Endodermal cell (in vitro differentiated cells): ENCODE measurements around the gene TDRD9. TPM values are rescaled to one million over a fixed set of nuclear protein-coding genes. Genes with fewer than 3 reads are reported as not detected.

ENCODE experiments used
- DNase-seq: peaks from one replicate; pipeline ENCODE4 v3.0.0-alpha.2; 2017
- H3K27ac ChIP-seq: 2 replicates; pipeline ENCODE4 v1.5.1; 2013; ENCODE audit warnings: mild to moderate bottlenecking, low read depth, low read length, moderate library complexity
- H3K27me3 ChIP-seq: 2 replicates; pipeline ENCODE4 v1.6.1; 2013; ENCODE audit warnings: mild to moderate bottlenecking, low read length, moderate library complexity; ENCODE audit not compliant: insufficient read depth, control insufficient read depth, poor library complexity, severe bottlenecking
- H3K36me3 ChIP-seq: 2 replicates; pipeline ENCODE4 v1.7.0; 2013; ENCODE audit warnings: mild to moderate bottlenecking, low read length, moderate library complexity; ENCODE audit not compliant: control insufficient read depth, insufficient read depth
- H3K4me1 ChIP-seq: one replicate; pipeline ENCODE4 v1.7.0; 2013; ENCODE audit warnings: low read length; ENCODE audit not compliant: control insufficient read depth, insufficient read depth
- H3K4me3 ChIP-seq: 2 replicates; pipeline ENCODE4 v1.5.1; 2013; ENCODE audit warnings: mild to moderate bottlenecking, low read length, moderate library complexity
- H3K9ac ChIP-seq: 2 replicates; pipeline ENCODE4 v1.6.1; 2013; ENCODE audit warnings: mild to moderate bottlenecking, low read length, moderate library complexity; ENCODE audit not compliant: poor library complexity, severe bottlenecking; ENCODE audit errors: extremely low read depth
- H3K9me3 ChIP-seq: 2 replicates; pipeline ENCODE4 v1.6.1; 2013; ENCODE audit warnings: mild to moderate bottlenecking, low read length, moderate library complexity; ENCODE audit not compliant: control insufficient read depth
- H3K27ac Mint-ChIP-seq: 2 replicates; pipeline ENCODE4 v1.8.0; 2020; ENCODE audit warnings: mixed read lengths
- H3K27me3 Mint-ChIP-seq: 2 replicates; pipeline ENCODE4 v1.8.0; 2021; ENCODE audit warnings: mild to moderate bottlenecking, mixed read lengths; ENCODE audit not compliant: insufficient read depth
- H3K36me3 Mint-ChIP-seq: 2 replicates; pipeline ENCODE4 v1.8.0; 2020; ENCODE audit warnings: low read depth, mixed read lengths
- H3K4me1 Mint-ChIP-seq: 2 replicates; pipeline ENCODE4 v1.8.0; 2020; ENCODE audit warnings: mixed read lengths
- H3K4me3 Mint-ChIP-seq: 2 replicates; pipeline ENCODE4 v1.8.0; 2020; ENCODE audit warnings: mild to moderate bottlenecking, moderate library complexity, mixed read lengths
- H3K9me3 Mint-ChIP-seq: 2 replicates; pipeline ENCODE4 v1.8.0; 2020; ENCODE audit warnings: mild to moderate bottlenecking, mixed read lengths
- WGBS, 2 experiments: methylation state at CpG; one replicate each; pipeline versions ENCODE4 v1.1.5 to v1.1.7; 2013; ENCODE audit warnings: missing lambda C conversion rate in 2 of 2, mixed read lengths in 1 of 2; ENCODE audit not compliant: insufficient coverage in 1 of 2, insufficient read length in 1 of 2; 5-methylcytosine and 5-hydroxymethylcytosine counted together
- total RNA-seq, 2 donors: library from RNA; stranded (reverse); fragmentation: NEBNext Ultra II Directional in 1 of 2; extraction: Animal tissue kit (Norgen Biotek cat#: 25700) in 1 of 2; gene quantifications; 2 replicates in 1 of 2; 3 replicates in 1 of 2; pipeline ENCODE4 v1.2.1, GENCODE V29; 2021
- TF ChIP-seq, protein P1 (sequence below): fragments of 200-600 bp; sonication (generic); conservative IDR thresholded peaks from 2 replicates; pipeline ENCODE4 v1.5.0; 2021; ENCODE audit warnings: antibody characterized with exemption, mild to moderate bottlenecking

TDRD9 gene
- total RNA-seq, 2 donors from 2014 or later, result not detected

DNA sequence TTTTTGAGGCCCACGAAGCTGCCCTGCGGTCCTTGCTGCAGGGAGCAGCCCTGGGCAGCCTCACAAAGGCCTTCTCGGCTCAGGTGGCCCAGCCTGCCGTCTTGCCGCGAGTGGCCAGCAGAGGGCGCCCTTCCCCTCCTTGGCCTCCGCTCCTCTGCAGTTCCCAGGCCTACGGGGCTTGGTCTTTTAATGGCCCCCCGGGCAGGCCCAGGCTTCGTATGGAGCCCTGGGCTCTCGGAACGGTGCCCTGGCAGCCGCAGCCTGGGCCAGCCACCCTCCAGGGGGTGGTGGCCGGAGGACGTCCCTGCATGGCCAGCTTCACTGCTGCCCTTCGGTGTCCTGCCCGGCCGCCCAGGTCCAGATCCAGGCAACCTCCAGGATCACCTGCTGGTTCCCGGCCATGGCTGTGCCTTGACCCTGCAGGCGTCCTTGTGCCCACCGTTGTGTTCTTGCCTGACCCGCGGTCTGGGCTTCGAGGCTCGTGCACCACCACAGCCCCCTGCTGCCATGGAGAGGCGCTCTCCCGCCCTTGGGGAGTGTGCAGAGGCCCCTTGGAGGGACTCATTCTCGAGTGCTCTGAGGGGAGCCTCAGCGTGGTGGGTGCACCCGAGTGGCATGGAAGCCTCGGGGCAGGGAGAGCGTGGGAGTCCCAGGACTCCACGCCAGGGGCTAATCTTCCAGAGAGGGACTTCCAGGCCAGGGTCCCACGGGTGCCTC is 166.6 kb downstream of the TDRD9 start:
- Histone ChIP-seq H3K4me1 (no peaks in the 10 kb centered on the region), H3K36me3 (no peaks in the 10 kb centered on the region), H3K4me3 (no peak overlapping the region), H3K27ac (no peak overlapping the region), H3K9me3 (no peaks in the 10 kb centered on the region), H3K27me3 (no peaks in the 10 kb centered on the region), H3K9ac (no peak overlapping the region)
- no peaks in the 10 kb centered on the region for H3K9me3 Mint-ChIP-seq
- no peak overlapping the region for H3K4me3 Mint-ChIP-seq
- peaks cover 3% of the 10 kb centered on the region for H3K27me3 Mint-ChIP-seq
- TF ChIP-seq, protein P1, sequence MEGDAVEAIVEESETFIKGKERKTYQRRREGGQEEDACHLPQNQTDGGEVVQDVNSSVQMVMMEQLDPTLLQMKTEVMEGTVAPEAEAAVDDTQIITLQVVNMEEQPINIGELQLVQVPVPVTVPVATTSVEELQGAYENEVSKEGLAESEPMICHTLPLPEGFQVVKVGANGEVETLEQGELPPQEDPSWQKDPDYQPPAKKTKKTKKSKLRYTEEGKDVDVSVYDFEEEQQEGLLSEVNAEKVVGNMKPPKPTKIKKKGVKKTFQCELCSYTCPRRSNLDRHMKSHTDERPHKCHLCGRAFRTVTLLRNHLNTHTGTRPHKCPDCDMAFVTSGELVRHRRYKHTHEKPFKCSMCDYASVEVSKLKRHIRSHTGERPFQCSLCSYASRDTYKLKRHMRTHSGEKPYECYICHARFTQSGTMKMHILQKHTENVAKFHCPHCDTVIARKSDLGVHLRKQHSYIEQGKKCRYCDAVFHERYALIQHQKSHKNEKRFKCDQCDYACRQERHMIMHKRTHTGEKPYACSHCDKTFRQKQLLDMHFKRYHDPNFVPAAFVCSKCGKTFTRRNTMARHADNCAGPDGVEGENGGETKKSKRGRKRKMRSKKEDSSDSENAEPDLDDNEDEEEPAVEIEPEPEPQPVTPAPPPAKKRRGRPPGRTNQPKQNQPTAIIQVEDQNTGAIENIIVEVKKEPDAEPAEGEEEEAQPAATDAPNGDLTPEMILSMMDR, result peak; percentile 98
- peaks cover 5% of the 10 kb centered on the region for H3K4me1 Mint-ChIP-seq
- H3K27ac Mint-ChIP-seq, result peak overlapping the region; percentile 55
- peak; percentile 97 for DNase-seq
- WGBS, 2 experiments, result 61 to 63% methylated on average over 24 to 35 of the region's 35 CpGs
- no peaks in the 10 kb centered on the region for H3K36me3 Mint-ChIP-seq

DNA sequence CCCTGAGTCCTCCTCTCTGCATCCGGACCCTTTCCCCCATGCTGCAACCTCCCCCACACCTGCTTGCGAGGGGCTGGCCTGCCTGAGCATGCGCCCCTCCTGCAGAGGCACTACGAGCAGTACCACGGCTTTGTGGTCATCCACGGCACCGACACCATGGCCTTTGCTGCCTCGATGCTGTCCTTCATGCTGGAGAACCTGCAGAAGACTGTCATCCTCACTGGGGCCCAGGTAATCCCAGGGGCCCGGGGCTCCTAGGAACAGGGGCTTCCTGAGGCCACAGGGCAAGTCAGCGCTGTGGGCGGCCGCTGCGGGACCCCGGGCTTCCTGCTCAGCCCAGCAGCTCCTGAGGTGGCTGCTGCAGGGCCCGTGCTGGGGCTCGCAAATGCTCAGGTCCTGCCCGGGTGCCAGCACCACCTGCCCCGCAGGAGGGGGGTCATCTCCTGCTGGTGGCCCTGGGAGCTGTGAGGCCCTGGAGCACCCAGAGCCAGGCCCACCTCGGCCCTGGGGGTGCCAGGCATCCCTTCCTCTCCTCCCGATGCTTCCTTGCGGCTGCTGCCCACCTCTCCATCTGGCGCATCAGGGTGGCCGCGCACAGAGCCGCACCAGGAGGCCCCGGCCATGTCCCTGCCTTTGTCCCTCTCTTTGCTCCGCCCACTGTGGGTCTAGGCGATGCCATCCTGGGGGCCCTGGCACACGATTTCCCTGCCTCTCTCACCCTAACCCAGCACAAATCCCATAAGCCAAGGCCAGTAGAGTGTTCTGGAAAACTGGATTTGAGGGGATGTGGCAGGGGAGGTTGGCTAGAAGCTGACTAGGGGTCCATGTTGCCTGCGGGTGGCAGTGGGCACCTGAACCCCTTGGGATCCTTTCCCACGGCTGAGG is 167.4 kb downstream of the TDRD9 start:
- Mint-ChIP-seq H3K27ac (no peak overlapping the region), H3K4me3 (no peak overlapping the region), H3K4me1 (peaks cover 5% of the 10 kb centered on the region), H3K27me3 (peaks cover 3% of the 10 kb centered on the region), H3K36me3 (no peaks in the 10 kb centered on the region), H3K9me3 (no peaks in the 10 kb centered on the region)
- no peaks in the 10 kb centered on the region for H3K36me3 ChIP-seq
- WGBS, 2 experiments, result 90 to 98% methylated on average over 12 to 31 of the region's 31 CpGs
- no peak for DNase-seq
- H3K9me3 ChIP-seq, result no peaks in the 10 kb centered on the region
- no peak overlapping the region for H3K4me3 ChIP-seq
- no peak overlapping the region for H3K9ac ChIP-seq
- H3K27me3 ChIP-seq, result no peaks in the 10 kb centered on the region
- H3K27ac ChIP-seq, result no peak overlapping the region
- H3K4me1 ChIP-seq, result no peaks in the 10 kb centered on the region
- TF ChIP-seq, protein P1, result no peak

DNA sequence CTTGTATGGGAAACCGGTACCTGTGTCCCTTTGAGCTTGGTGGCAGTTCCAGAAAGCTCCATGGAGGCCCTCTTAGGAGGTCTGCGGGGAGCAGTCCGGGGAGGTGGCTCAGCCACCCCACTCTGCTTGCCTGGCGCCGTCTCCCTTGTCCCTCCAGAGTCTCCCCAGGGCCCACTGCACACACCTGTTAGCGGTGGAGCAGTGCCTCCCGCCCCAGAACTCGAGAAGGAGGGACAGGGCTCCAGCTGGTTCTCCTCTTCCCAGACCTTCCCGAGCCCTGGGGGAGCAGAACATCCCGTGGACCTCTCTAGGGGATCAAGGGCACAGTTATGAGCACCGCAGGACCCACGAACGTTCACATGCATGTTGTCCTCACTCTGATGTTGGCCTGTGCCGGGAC is 168.1 kb downstream of the TDRD9 start:
- Histone ChIP-seq H3K9me3 (no peaks in the 10 kb centered on the region), H3K9ac (no peak overlapping the region), H3K4me1 (no peaks in the 10 kb centered on the region), H3K4me3 (no peak overlapping the region), H3K27ac (no peak overlapping the region), H3K27me3 (no peaks in the 10 kb centered on the region), H3K36me3 (no peaks in the 10 kb centered on the region)
- no peak for DNase-seq
- H3K27me3 Mint-ChIP-seq, result peaks cover 3% of the 10 kb centered on the region
- peaks cover 5% of the 10 kb centered on the region for H3K4me1 Mint-ChIP-seq
- TF ChIP-seq, protein P1, result no peak
- 91 to 95% methylated on average over 10 to 14 of the region's 14 CpGs for WGBS, 2 experiments
- H3K36me3 Mint-ChIP-seq, result no peaks in the 10 kb centered on the region
- H3K9me3 Mint-ChIP-seq, result no peaks in the 10 kb centered on the region
- H3K27ac Mint-ChIP-seq, result no peak overlapping the region
- H3K4me3 Mint-ChIP-seq, result no peak overlapping the region
